ENCODE results near the gene VSNL1.

DNA sequence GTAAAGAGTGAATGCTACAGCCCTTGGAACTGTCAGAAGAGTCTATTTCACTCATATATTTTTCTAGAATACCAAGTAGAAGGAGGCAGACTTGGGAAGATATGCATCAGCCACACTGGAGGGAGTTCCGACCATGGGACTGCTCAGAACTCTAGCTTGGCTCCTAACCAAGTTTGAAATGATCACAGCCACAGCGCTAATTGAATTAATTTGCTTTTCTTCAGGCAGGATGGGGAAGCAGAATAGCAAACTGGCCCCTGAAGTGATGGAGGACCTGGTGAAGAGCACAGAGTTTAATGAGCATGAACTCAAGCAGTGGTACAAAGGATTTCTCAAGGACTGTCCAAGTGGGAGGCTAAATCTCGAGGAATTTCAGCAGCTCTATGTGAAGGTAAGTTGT, 51.4 kb downstream of the VSNL1 start:
- TF ChIP-seq POLR2A (IDR thresholded peaks at IDR 0.05; ENCODE audit: low read length) (no peak), GATA1 (IDR thresholded peaks at IDR 0.05; ENCODE audit: low read depth, low read length) (no peak)
